ENCODE measurements around the gene RBM10. TPM values are rescaled to one million over a fixed set of nuclear protein-coding genes. Genes with fewer than 3 reads are reported as not detected.
A peak's percentile ranks its signal among the peaks of the same experiment; 100 is the strongest.

RBM10 gene
- total RNA-seq, 1 donor from 2014 or later: 57.5 TPM

GRCh38 chrX:47176101-47176740 is 31.2 kb downstream of the RBM10 start:
- DNase-seq (ENCODE audit: low read depth, low spot score): no peak

- no peak for DNase-seq (ENCODE audit: low read depth, low spot score)
Measured at GRCh38 chrX:47177079-47177478, 32.1 kb downstream of the RBM10 start.

- no peak for DNase-seq (ENCODE audit: low read depth, low spot score)
Measured at GRCh38 chrX:47178337-47178736, 33.3 kb downstream of the RBM10 start.

- DNase-seq (ENCODE audit: low read depth, low spot score): no peak
Measured at GRCh38 chrX:47179221-47179927, 34.4 kb downstream of the RBM10 start.

- DNase-seq (ENCODE audit: low read depth, low spot score): no peak
Measured at GRCh38 chrX:47179928-47180255, 34.9 kb downstream of the RBM10 start.

- DNase-seq (ENCODE audit: low read depth, low spot score): no peak
Measured at GRCh38 chrX:47180346-47180745, 35.3 kb downstream of the RBM10 start.

- DNase-seq (ENCODE audit: low read depth, low spot score): no peak
Measured at GRCh38 chrX:47181301-47181700, 36.3 kb downstream of the RBM10 start.

GRCh38 chrX:47182106-47182700 is 37.2 kb downstream of the RBM10 start:
- DNase-seq (ENCODE audit: low read depth, low spot score): no peak

GRCh38 chrX:47184486-47184885 is 39.5 kb downstream of the RBM10 start:
- DNase-seq (ENCODE audit: low read depth, low spot score): no peak

GRCh38 chrX:47185241-47185640 is 40.2 kb downstream of the RBM10 start:
- no peak for DNase-seq (ENCODE audit: low read depth, low spot score)

GRCh38 chrX:47186096-47186740 is 41.2 kb downstream of the RBM10 start:
- DNase-seq (ENCODE audit: low read depth, low spot score): no peak

- DNase-seq (ENCODE audit: low read depth, low spot score): no peak
Measured at GRCh38 chrX:47187106-47187677, 42.2 kb downstream of the RBM10 start.

- DNase-seq (ENCODE audit: low read depth, low spot score): no peak
Measured at GRCh38 chrX:47189906-47190305, 44.9 kb downstream of the RBM10 start.

GRCh38 chrX:47190445-47191269 is 45.6 kb downstream of the RBM10 start:
- DNase-seq (ENCODE audit: low read depth, low spot score): peak; percentile 76

- no peak for DNase-seq (ENCODE audit: low read depth, low spot score)
Measured at GRCh38 chrX:47191331-47191730, 46.3 kb downstream of the RBM10 start.

- DNase-seq (ENCODE audit: low read depth, low spot score): no peak
Measured at GRCh38 chrX:47191806-47192401, 46.9 kb downstream of the RBM10 start.

GRCh38 chrX:47193475-47194193 is 48.6 kb downstream of the RBM10 start, which contains the start of gene UBA1:
Gene UBA1 (plus strand): TSS chrX:47193829. CDS start chrX:47198803, 4,974 bp downstream.
- DNase-seq (ENCODE audit: low read depth, low spot score): peak; percentile 94

GRCh38 chrX:47194194-47194787 is 49.3 kb downstream of the RBM10 start:
- no peak for DNase-seq (ENCODE audit: low read depth, low spot score)

- DNase-seq (ENCODE audit: low read depth, low spot score): no peak
Measured at GRCh38 chrX:47196098-47196497, 51.1 kb downstream of the RBM10 start.

- DNase-seq (ENCODE audit: low read depth, low spot score): no peak
Measured at GRCh38 chrX:47197526-47197925, 52.5 kb downstream of the RBM10 start.

Measured in pulmonary artery endothelial cell (primary cell).